GM18502 (cell line): Measurements from ENCODE around the gene ZNF273.
"Not testable (repeated sequence)": the region's sequence is repeated elsewhere in the genome, so short reads cannot be mapped to it uniquely, and the experiment has no call there.

Experiments used
- ATAC-seq: cut with Tn5 transposase; IDR thresholded peaks from one replicate; pipeline ENCODE4 v1.9.1; 2021; ENCODE audit warnings: mild to moderate bottlenecking; ENCODE audit not compliant: unreplicated experiment, poor library complexity

Gene ZNF273

DNA sequence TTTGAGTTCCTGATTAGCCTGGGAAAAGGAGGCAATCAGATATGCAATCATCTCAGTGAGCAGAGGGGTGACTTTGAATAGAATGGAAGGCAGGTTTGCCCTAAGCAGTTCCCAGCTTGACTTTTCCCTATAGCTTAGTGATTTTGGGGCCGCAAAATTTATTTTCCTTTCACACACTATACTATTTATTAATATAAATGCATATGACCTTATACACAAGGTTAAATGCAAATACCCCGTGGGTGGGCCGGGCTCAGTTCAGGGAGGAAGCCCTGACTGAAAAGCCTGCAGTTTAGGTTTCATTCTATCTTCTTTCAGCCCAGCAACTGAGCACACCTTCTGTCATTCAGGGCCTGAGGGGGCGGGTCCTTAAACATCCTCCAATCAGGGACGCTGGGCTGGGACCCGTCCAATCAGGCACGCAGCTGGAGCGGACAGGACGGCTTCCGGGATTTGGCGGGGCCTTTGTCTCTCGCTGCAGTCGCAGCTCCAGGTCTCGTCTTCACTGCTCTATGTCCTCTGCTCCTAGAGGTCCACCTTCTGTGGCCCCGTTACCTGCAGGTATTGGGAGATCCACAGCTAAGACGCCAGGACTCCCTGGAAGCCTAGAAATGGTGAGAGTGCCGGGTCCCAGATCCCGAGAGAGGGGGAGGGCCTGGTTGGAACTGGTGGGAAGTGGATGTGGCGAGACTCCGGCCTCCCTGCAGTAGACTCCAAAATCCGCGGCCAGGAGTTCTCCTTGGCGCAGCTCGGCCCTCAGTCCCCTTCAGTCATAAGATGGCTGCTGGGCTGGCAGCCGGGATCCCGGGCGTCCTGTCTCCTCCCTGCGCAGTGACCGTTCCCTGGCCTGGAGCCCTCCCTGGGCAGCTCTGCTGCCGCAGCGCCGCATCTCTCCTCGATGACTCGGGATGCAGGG lies at the start of gene ZNF273:
Gene ZNF273, plus strand, starts transcription at position 468 of the 916 bp plus-strand sequence. Its CDS starts 45 bp downstream, at position 513.
- ATAC-seq: peak; percentile 99

DNA sequence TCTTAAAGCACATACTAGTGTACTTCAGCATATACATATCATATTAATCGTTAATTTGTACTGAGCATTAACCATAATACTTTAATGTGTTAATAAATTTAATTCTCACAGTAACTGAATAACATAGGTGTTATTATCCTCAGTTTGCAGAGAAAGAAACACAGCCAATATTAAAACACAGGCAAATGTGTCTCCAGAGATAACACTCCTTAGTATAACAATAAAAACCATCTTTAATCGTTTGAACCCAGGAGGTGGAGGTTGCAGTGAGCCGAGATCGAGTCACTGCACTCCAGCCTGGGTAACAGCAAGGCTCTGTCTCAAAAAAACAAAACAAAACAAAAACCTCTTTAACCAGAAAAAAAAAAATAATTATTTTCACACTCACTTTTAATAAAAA lies 49.4 kb upstream of the ZNF273 start:
- no peak for ATAC-seq

DNA sequence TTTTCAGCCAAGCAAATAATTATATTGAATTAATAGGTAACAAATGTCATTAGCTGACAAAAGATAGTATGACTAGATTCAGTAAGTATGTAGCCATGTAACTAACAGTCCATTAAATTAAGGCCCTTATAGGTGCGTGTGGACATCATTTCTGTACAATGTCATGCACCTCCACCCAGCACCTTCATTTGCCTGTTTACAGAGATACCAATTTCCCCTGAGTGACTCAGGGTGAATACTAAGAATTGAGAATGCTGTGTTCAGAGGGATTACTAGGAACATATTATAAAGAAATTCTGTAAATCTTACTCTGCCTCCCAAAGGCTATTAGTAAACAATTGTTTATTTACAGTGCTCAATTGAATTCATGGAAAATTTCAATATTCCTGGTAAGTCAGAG lies 48.1 kb upstream of the ZNF273 start:
- ATAC-seq: no peak

DNA sequence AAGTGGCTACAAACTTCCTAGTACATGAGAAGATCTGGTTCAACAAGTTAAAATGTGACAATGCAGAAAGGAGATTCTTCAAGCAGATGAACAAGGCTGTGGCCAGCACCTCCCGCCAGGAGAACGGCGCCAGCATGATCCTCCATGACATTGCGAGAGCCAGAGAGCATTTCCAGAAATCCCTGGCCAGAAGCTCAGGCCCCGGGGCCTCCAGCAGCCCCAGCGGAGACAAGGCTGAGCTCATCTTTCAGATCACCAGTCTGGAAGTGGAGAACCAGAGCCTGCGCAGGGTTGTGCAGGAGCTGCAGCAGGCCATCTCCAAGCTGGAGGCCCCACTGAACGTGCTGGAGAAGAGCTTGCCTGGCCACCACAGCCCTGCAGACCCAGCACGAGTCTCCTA lies 40.1 kb upstream of the ZNF273 start:
- no peak for ATAC-seq

DNA sequence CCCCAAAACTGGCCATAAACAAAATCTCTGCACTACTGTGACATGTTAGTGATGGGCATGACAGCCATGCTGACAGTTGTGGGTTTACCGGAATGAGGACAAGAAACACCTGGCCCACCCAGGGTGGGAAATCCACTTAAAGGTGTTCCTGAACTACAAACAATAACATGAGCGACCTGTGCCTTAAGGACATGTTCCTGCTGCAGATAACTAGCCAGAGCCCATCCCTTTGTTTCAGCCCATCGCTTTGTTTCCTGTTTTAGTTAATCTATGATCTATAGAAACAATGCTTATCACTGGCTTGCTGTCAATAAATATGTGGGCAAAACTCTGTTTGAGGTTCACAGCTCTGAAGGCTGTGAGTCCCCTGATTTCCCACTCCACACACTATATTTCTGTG lies 39.5 kb upstream of the ZNF273 start:
- ATAC-seq: not testable (repeated sequence)

DNA sequence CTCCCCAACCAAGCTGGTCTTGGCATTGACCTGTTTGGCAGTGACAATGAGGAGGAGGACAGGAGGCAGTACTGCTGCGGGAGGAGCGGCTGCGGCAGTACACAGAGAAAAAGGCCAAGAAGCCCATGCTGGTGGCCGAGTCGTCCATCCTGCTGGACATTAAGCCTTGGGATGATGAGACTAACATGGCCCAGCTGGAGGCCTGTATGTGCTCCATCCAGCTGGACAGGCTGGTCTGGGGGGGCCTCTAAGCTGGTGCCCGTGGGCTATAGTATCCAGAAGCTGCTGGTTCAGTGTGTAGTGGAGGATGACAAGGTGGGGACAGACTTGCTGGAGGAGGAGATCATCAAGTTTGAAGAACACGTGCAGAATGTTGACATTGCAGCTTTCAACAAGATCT lies 39.1 kb upstream of the ZNF273 start:
- ATAC-seq: no peak

DNA sequence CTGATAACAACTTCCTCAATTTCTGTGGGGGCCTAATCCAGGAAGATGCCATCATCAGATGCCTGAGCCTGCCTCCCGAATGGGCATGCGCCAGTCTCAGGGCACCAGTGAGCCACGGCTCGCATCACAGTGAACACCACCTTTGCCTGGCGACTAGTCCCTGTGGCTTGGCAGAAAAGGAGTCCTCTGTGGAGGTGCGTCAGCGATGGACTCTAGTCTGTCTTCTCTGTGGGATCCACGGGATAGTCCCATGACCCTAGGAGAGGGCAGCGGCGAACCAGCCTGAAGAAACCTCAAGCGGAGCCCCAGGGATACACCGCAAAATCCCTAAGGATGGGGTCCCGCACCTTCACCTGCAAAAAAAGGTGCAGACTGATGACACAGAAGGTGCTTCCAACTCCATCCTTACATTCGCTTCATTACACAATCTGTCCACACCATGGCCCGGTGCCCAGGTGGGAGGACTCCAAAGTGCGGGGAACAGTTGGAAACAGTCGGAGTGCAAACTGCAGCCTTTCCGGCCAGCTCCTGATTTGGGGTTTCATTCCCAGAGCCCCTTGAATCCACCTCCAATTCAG lies 35.1 kb upstream of the ZNF273 start:
- ATAC-seq: no peak

DNA sequence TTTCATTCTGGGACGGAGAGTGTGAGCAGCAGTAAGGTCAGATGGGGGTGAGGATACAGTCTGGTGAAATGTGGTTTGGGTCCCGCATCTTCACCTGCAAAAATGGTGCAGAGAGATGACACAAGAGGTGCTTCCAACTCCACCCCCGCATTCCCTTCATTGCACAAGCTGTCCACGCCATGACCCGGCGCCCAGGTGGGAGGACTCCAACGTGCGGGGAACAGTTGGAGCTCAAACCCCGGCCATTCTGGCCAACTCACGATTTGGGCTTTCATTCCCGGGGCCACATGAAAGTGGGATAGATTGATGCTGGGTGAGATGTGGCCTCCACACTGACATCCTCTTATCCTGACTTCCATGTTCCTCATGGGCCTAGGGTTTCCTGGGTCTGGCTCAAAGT lies 34.6 kb upstream of the ZNF273 start:
- no peak for ATAC-seq

DNA sequence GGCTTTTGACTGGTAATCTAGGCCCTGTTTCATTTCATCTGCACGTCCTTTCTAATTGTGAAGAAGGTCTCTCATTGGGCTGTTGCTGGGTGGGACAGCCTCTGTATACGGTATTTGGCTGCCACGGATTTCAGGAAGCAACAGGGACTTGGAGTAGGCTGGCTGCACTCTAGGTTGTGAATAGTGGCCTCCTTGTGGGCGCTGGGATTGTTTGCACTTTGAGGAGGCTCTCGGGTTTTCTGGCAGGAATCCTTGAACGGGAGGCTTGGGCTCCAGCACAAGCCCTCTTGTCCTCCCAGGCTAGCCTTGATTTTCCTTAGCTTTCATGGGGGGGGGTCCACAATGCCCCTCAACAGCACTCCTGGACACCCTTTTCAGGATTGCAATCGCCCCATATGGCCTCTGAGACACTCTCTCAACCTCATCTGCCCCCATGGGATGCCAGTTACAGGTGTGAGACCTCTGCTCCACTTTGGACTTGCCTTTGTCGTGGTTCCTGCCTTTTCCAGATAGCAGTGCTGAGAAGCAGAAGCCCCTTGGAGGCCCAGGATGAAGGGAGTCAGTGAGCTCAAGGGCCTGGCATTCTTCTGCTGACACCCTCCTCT lies 33.9 kb upstream of the ZNF273 start:
- ATAC-seq: no peak

DNA sequence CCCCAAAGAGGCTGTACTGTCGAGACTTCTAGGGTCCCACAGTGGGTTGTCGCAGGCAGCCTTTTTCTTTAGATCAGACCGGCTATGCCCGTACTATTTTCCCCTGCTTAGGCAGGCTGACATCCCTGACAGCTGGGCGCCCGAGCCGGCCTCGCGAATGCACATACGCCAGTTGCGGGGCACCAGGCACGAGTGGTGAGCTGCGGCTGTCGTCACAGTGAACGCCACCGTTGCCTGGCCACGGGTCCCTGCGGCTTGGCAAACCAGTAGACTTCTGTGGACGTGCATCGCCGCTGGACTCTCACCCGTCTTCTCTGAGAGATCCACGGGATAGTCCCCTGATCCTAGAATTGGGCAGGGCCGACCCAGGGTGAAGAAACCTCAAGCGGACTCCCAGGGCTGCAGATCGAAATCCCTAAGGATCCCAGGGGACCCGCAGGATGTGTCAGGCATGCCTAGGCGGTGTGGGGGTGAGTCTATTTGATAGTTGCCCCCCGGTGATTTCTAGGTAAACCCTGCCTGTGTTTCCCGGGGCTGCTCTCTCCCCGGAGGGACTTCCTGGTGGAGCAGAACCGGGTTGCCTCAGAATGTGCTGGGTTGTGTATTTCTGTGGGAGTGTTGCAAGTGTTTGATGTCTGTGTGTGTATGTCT lies 33.0 kb upstream of the ZNF273 start:
- no peak for ATAC-seq

DNA sequence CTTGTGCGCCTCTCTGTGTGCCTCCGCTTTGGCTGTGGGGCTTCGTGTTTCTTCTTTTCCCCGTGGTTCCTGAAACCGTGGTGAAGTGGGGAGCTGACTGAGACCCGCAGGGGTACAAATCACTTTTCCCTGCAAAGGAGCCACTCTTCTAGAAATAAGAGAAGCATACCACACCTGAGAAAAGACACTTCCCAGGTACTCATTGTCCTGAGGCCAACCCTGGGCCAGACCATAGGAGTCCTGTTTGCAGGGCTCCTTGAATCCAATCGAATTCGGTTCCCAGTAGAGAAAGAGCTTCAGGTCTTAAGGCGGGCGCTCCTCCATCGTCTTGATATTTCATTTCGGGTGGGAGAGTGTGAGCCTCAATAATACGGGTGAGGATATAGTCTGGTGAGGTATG lies 32.4 kb upstream of the ZNF273 start:
- no peak for ATAC-seq

DNA sequence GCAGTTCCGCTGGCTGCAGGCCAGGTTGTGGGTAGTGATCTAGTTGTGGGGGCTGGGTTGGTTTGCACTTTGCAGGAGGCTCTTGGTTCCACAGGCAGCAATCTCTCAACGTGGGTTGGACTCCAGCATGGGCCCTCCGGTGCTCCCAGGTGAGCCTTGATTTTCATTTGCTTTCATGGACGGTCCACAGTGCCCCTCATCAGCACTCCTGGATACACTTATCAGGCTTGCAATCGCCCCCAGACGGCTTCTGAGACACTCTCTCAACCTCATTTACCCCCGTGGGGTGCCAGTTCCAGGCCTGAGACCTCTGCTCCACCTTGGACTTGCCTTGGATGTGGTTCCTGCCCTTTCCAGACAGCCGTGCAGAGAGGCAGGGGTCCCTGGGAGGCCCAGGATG lies 31.3 kb upstream of the ZNF273 start:
- ATAC-seq: no peak

DNA sequence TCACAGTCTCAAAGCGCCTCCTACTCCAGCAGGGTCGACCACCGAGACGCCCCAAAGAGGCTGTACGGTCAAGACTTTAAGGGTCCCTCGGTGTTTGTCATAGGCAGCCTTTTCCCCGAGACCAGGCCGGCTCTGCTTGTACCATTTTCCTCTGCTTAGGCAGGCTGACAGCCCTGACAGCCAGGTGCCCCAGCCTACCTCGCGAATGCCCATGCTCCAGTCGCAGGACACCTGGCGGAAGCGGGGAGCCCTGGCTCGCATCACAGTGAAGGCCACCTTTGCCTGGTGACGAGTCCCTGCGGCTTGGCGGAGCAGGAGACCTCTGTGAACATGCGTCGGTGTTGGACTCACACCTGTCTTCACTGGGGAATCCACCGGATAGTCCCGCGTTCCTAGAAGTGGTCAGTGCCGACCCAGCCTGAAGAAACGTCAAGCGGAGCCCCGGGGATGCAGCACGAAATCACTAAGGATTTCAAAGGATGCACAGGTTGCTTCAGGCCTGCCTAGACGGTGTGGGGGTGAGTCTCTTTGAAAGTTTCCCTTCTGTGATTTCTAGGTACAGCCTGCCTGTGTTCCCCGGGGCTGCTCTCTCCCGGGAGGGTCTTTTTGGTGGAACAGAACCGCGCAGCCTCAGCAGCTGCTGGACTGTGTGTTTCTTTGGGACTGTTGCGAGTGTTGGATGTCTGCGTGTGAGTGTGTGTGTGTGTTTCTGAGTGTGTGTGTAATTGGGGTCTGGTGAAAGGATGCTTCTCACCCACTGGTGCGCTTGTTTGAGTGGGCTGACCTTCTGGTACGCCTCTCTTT lies 30.5 kb upstream of the ZNF273 start:
- no peak for ATAC-seq

DNA sequence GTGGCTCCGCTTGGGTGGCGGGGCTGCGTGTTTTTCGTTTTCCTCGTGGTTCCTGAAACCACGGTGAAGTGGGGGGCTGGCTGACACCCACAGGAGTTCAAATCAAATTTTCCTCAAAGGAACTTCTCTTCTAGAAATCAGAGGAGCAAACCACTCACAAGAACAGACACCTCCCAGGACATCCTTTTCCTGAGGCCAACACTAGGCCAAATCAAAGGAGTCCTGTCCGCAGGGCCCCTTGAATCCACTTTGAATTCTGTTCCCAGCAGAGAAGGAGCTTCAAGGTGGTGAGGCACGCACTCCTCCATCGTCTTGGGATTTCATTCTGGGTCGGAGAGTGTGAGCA lies 29.9 kb upstream of the ZNF273 start:
- ATAC-seq: no peak

DNA sequence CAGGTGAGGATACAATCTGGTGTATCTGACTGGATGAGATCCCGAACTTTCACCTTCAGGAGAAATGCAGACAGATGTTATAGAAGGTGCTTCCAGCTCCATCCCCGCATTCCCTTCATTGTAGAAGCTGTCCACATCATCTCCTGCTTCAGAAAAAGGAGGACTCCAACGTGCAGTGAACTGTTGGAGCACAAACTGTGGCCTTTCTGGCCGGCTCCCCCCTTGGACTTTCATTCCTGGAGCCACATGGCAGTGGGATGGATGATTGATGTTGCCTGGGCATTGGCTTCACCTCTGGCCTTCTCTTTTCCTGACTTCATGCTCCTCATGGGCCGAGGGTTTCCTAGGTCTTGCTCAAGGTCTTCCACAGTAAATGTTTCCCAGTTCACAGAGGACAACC lies 29.6 kb upstream of the ZNF273 start:
- ATAC-seq: no peak

DNA sequence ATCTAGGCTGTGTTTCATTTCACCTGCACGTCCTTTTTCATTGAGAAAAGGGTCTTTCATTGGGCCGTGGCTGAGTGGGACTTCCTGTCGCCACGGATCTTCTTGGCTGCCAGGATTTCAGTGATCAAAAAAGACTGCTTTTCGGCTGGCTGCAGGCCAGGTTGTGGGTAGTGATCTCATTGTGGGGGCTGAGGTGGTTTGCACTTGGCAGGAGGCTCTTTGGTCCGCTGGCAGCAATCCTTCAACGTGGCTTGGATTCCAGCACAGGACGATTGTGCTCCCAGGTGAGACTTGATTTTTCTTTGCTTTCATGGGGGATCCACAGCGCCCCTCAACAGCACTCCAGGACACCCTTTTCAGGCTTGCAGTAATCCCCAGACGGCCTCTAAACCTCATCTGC lies 29.0 kb upstream of the ZNF273 start:
- no peak for ATAC-seq

DNA sequence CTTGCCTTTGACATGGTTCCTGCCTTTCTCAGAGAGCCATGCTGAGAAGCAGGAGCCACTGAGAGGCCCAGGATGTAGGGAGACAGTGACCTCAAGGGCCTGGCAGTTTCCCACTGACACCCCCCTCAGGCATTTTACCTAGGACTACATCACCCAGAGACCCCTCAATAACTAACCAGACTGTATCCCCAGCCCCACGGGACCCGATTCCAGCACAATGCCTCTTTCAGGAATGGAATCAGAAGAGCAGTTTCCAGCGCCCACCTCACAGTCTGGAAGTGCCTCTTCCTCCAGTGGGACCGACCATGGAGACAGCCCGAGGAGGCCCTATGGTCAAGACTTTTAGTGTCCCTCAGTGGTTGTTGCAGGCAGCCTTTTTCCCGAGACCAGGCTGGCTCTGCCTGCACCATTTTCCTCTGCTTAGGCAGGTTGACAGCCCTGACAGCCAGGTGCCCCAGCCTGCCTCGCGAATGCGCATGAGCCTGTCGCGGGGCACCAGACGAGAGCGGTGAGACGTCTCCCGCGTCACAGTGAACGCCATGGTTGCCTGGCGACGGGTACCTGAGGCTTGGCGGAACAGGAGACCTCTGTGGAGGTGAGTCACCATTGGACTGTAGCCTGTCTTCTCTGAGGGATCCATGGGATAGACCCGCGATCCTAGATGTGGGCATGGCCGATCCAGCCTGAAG lies 28.4 kb upstream of the ZNF273 start:
- ATAC-seq: no peak

DNA sequence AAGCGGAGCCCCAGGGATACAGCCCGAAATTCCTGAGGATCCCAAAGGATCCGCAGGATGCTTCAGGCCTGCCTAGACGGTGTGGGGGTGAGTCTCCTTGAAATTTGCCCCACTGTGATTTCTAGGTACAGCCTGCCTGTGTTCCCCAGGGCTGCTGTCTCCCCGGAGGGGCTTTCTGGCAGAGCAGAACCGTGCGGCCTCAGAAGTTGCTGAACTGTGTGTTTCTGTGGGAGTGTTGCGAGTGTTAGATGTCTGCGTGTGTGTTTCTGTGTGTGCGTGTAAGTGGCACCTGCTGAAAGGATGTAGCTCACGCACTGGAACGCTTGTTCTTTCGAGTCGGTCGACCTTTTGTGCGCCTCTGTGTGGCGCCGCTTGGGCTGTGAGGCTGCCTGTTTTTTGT lies 27.8 kb upstream of the ZNF273 start:
- ATAC-seq: no peak

DNA sequence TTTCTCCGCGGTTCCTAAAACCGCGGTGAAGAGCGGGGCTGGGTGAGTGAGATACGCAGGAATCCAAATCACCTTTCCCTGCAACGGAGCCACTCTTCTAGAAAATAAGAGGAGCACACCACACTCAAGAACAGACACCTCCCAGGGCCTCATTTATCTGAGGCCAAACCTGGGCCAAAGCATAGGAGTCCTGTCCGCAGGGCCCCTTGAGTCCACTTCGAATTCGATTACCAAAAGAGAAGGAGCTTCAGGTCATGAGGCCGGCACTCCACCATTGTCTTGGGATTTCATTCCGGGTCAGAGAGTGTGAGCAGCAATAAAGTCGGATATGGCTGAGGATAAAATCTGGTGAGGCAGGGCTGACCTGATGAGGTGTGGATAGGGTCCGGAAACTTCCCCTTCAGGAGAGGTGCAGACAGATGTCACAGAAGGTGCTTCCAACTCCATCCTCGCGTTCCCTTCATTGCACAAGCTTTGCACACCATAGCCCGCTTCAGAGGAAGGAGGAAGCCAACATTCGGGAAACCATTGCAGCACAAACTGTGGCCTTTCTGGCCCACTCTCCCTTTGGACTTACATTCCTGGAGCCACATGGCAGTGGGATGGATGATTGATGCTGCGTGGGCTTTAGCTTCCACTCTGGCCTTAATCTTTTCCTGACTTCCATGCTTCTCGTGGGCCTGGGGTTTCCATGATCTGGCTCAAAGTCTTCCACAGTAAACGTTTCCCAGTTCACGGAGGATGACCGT lies 27.2 kb upstream of the ZNF273 start:
- ATAC-seq: no peak
